Measurements from ENCODE around the gene TECPR1. TPM values are rescaled to one million over a fixed set of nuclear protein-coding genes. Genes with fewer than 3 reads are reported as not detected.

TECPR1 gene
- total and polyA plus RNA-seq, 2 donors (not counting 1 experiment from before 2014, with no cell fraction given) = 20.9 to 52.2 TPM

GRCh38 chr7:98291717-98292116, 39.7 kb upstream of the TECPR1 start:
- POLR2A ChIA-PET = no interaction called here
- H3K27me3 Mint-ChIP-seq = no peaks in the 10 kb centered on the region
- H3K27me3 ChIP-seq (replicated peaks in 1 of 4; ENCODE audit: control extremely low read depth in 1 of 4, control insufficient read depth in 3 of 4, insufficient read depth in 4 of 4, low read length in 3 of 4) = no peaks in the 10 kb centered on the region
- no peak overlapping the region for H2AFZ ChIP-seq (ENCODE audit: insufficient read depth, low read depth, low read length, poor library complexity, severe bottlenecking)
- H3K4me1 Mint-ChIP-seq = no peaks in the 10 kb centered on the region
- H3K4me1 ChIP-seq (ENCODE audit: control insufficient read depth in 2 of 2, insufficient read depth in 2 of 2, low read length in 2 of 2) = peaks cover 0 to 7% of the 10 kb centered on the region in 2 donors
- DNase-seq (no peak), ATAC-seq (ENCODE audit: low read depth) (peak; percentile 48)
- no peak overlapping the region for H3K4me3 ChIP-seq (ENCODE audit: control extremely low read depth in 1 of 5, extremely low read depth in 1 of 5, insufficient read depth in 1 of 5, low read depth in 2 of 5, low read length in 4 of 5)
- H3K27ac ChIP-seq (ENCODE audit: low read length in 2 of 2) = no peak overlapping the region
- H3K9me3 Mint-ChIP-seq (ENCODE audit: insufficient read depth) = no peaks in the 10 kb centered on the region
- intact Hi-C loops (cut with micrococcal nuclease) = no loop called here
- H4K20me1 ChIP-seq (ENCODE audit: control insufficient read depth, insufficient read depth, low read length, poor library complexity, severe bottlenecking) = peaks cover 32% of the 10 kb centered on the region
- H3K4me2 ChIP-seq (replicated peaks; ENCODE audit: low read depth, low read length, poor library complexity, severe bottlenecking) = no peak overlapping the region
- H3K4me3 Mint-ChIP-seq = no peak overlapping the region
- H3K9ac ChIP-seq (ENCODE audit: low read length) = no peak overlapping the region
- no peak overlapping the region for H3K27ac Mint-ChIP-seq
- H3K79me2 ChIP-seq (ENCODE audit: control insufficient read depth, insufficient read depth, low read length) = peaks cover 6% of the 10 kb centered on the region
- H3K9me3 ChIP-seq (ENCODE audit: control extremely low read depth in 1 of 3, control insufficient read depth in 2 of 3, insufficient read depth in 1 of 3, low read length in 2 of 3) = no peaks in the 10 kb centered on the region
- WGBS (ENCODE audit: insufficient coverage) = 86% methylated on average over 4 of the region's 7 CpGs
- CTCF ChIA-PET = no interaction called here
- H3K36me3 ChIP-seq (replicated peaks in 1 of 2; ENCODE audit: control extremely low read depth in 1 of 2, control insufficient read depth in 1 of 2, extremely low read depth in 1 of 2, insufficient read depth in 2 of 2, low read length in 1 of 2) = peaks cover 1 to 10% of the 10 kb centered on the region in 2 experiments
- no peak for TF ChIP-seq EZH2 (IDR thresholded peaks at IDR 0.05; ENCODE audit: borderline replicate concordance, insufficient read depth, low read depth, low read length, poor library complexity, severe bottlenecking)
- TF ChIP-seq, protein P1, sequence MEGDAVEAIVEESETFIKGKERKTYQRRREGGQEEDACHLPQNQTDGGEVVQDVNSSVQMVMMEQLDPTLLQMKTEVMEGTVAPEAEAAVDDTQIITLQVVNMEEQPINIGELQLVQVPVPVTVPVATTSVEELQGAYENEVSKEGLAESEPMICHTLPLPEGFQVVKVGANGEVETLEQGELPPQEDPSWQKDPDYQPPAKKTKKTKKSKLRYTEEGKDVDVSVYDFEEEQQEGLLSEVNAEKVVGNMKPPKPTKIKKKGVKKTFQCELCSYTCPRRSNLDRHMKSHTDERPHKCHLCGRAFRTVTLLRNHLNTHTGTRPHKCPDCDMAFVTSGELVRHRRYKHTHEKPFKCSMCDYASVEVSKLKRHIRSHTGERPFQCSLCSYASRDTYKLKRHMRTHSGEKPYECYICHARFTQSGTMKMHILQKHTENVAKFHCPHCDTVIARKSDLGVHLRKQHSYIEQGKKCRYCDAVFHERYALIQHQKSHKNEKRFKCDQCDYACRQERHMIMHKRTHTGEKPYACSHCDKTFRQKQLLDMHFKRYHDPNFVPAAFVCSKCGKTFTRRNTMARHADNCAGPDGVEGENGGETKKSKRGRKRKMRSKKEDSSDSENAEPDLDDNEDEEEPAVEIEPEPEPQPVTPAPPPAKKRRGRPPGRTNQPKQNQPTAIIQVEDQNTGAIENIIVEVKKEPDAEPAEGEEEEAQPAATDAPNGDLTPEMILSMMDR (IDR thresholded peaks at IDR 0.05) = no peak

- DNase-seq = no peak
- H3K4me2 ChIP-seq (replicated peaks; ENCODE audit: low read depth, low read length, poor library complexity, severe bottlenecking) = no peak overlapping the region
- Mint-ChIP-seq H3K4me1 (peaks cover 13% of the 10 kb centered on the region), H3K27ac (no peak overlapping the region), H3K9me3 (ENCODE audit: insufficient read depth) (no peaks in the 10 kb centered on the region), H3K4me3 (no peak overlapping the region), H3K27me3 (no peaks in the 10 kb centered on the region)
- H3K36me3 ChIP-seq (replicated peaks in 1 of 2; ENCODE audit: control extremely low read depth in 1 of 2, control insufficient read depth in 1 of 2, extremely low read depth in 1 of 2, insufficient read depth in 2 of 2, low read length in 1 of 2) = peaks cover 1 to 10% of the 10 kb centered on the region in 2 experiments
- no peak for TF ChIP-seq EZH2 (IDR thresholded peaks at IDR 0.05; ENCODE audit: borderline replicate concordance, insufficient read depth, low read depth, low read length, poor library complexity, severe bottlenecking)
- TF ChIP-seq, protein P1 (IDR thresholded peaks at IDR 0.05) = no peak
- H3K27me3 ChIP-seq (replicated peaks in 1 of 4; ENCODE audit: control extremely low read depth in 1 of 4, control insufficient read depth in 3 of 4, insufficient read depth in 4 of 4, low read length in 3 of 4) = no peaks in the 10 kb centered on the region
- H3K9me3 ChIP-seq (ENCODE audit: control extremely low read depth in 1 of 3, control insufficient read depth in 2 of 3, insufficient read depth in 1 of 3, low read length in 2 of 3) = no peaks in the 10 kb centered on the region
- H3K27ac ChIP-seq (ENCODE audit: low read length in 2 of 2) = no peak overlapping the region
- ATAC-seq (ENCODE audit: low read depth) = no peak
- CTCF ChIA-PET = no interaction called here
- peaks cover under 1 to 11% of the 10 kb centered on the region in 2 donors for H3K4me1 ChIP-seq (ENCODE audit: control insufficient read depth in 2 of 2, insufficient read depth in 2 of 2, low read length in 2 of 2)
- whole genome bisulfite sequencing (ENCODE audit: insufficient coverage) = 84% methylated on average over 4 of the region's 4 CpGs
- peaks cover 48% of the 10 kb centered on the region for H4K20me1 ChIP-seq (ENCODE audit: control insufficient read depth, insufficient read depth, low read length, poor library complexity, severe bottlenecking)
- H3K79me2 ChIP-seq (ENCODE audit: control insufficient read depth, insufficient read depth, low read length) = peaks cover 21% of the 10 kb centered on the region
- POLR2A ChIA-PET = no interaction called here
- no peak overlapping the region for H2AFZ ChIP-seq (ENCODE audit: insufficient read depth, low read depth, low read length, poor library complexity, severe bottlenecking)
- H3K4me3 ChIP-seq (ENCODE audit: control extremely low read depth in 1 of 5, extremely low read depth in 1 of 5, insufficient read depth in 1 of 5, low read depth in 2 of 5, low read length in 4 of 5) = no peak overlapping the region
- intact Hi-C loops (cut with micrococcal nuclease) = no loop called here
- H3K9ac ChIP-seq (ENCODE audit: low read length) = no peak overlapping the region
Observed at GRCh38 chr7:98289333-98289875, 37.4 kb upstream of the TECPR1 start.

All from B cell (primary cell).